ENCODE results near the gene CLIC5. TPM values are rescaled to one million over a fixed set of nuclear protein-coding genes. Genes with fewer than 3 reads are reported as not detected.

Gene CLIC5
- polyA plus RNA-seq, 1 donor from 2014 or later = 0.22 TPM

DNA sequence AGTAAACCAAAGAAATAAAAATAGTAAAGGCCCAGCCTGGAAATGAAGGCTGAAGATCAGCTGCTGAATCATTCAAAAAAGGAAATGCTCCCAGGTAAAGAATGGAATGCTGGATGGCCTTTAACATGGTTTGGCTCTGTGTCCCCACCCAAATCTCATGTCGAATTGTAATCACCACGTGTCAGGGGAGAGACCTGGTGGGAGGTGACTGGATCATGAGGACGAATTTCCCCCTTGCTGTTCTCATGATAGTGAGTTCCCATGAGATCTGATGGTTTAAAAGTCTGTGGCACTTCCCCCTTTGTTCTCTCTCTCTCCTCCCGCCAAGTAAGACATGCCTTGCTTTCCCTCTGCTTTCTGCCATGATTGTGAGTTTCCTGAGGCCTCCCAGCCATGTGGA is 9.9 kb upstream of the CLIC5 start:
- Histone ChIP-seq H3K36me3 (ENCODE audit: insufficient read depth, low read length) (no peaks in the 10 kb centered on the region), H3K4me3 (ENCODE audit: low read length) (no peak overlapping the region), H3K9me2 (ENCODE audit: insufficient read depth, low read length) (no peaks in the 10 kb centered on the region), H3F3A (ENCODE audit: insufficient read depth, low read length, poor library complexity, severe bottlenecking) (no peaks in the 10 kb centered on the region), H3K4me2 (ENCODE audit: low read length) (no peak overlapping the region), H3K9ac (ENCODE audit: low read length) (no peak overlapping the region), H3K27ac (ENCODE audit: low read length) (no peak overlapping the region), H3K27me3 (ENCODE audit: insufficient read depth, low read depth, low read length) (no peaks in the 10 kb centered on the region), H3K9me3 (ENCODE audit: low read length) (no peaks in the 10 kb centered on the region), H4K20me1 (ENCODE audit: insufficient read depth) (no peaks in the 10 kb centered on the region), H3K79me2 (replicated peaks; ENCODE audit: insufficient read depth, low read length) (no peaks in the 10 kb centered on the region), H2AFZ (ENCODE audit: low read depth, low read length) (no peak overlapping the region)
- no peak for TF ChIP-seq CTCF (IDR thresholded peaks at IDR 0.05; ENCODE audit: poor library complexity, severe bottlenecking)
- no peak for TF ChIP-seq RAD21 (conservative IDR thresholded peaks at IDR 0.05)
- TF ChIP-seq EP300 (conservative IDR thresholded peaks at IDR 0.05; ENCODE audit: poor library complexity, severe bottlenecking) = no peak
- no peak for TF ChIP-seq POLR2AphosphoS5 (IDR thresholded peaks at IDR 0.05)
- no peak for TF ChIP-seq MXI1 (conservative IDR thresholded peaks at IDR 0.05; ENCODE audit: poor library complexity, severe bottlenecking)
- no peak for TF ChIP-seq SMC3 (conservative IDR thresholded peaks at IDR 0.05; ENCODE audit: poor library complexity)
- no peak for TF ChIP-seq TAF1 (IDR thresholded peaks at IDR 0.05; ENCODE audit: low read depth)
- TF ChIP-seq, protein P1, sequence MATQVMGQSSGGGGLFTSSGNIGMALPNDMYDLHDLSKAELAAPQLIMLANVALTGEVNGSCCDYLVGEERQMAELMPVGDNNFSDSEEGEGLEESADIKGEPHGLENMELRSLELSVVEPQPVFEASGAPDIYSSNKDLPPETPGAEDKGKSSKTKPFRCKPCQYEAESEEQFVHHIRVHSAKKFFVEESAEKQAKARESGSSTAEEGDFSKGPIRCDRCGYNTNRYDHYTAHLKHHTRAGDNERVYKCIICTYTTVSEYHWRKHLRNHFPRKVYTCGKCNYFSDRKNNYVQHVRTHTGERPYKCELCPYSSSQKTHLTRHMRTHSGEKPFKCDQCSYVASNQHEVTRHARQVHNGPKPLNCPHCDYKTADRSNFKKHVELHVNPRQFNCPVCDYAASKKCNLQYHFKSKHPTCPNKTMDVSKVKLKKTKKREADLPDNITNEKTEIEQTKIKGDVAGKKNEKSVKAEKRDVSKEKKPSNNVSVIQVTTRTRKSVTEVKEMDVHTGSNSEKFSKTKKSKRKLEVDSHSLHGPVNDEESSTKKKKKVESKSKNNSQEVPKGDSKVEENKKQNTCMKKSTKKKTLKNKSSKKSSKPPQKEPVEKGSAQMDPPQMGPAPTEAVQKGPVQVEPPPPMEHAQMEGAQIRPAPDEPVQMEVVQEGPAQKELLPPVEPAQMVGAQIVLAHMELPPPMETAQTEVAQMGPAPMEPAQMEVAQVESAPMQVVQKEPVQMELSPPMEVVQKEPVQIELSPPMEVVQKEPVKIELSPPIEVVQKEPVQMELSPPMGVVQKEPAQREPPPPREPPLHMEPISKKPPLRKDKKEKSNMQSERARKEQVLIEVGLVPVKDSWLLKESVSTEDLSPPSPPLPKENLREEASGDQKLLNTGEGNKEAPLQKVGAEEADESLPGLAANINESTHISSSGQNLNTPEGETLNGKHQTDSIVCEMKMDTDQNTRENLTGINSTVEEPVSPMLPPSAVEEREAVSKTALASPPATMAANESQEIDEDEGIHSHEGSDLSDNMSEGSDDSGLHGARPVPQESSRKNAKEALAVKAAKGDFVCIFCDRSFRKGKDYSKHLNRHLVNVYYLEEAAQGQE (IDR thresholded peaks at IDR 0.05; ENCODE audit: borderline replicate concordance) = no peak
- TF ChIP-seq EZH2 (IDR thresholded peaks at IDR 0.05; ENCODE audit: borderline replicate concordance, insufficient read depth, low read length, poor library complexity, severe bottlenecking) = no peak

GRCh38 chr6:46024124-46024769 is 8.6 kb upstream of the CLIC5 start:
- H4K20me1 ChIP-seq (ENCODE audit: insufficient read depth) = no peaks in the 10 kb centered on the region
- H3K27me3 ChIP-seq (ENCODE audit: insufficient read depth, low read depth, low read length) = no peaks in the 10 kb centered on the region
- no peak overlapping the region for H3K9ac ChIP-seq (ENCODE audit: low read length)
- H3K27ac ChIP-seq (ENCODE audit: low read length) = no peak overlapping the region
- H3K9me2 ChIP-seq (ENCODE audit: insufficient read depth, low read length) = no peaks in the 10 kb centered on the region
- H3K79me2 ChIP-seq (replicated peaks; ENCODE audit: insufficient read depth, low read length) = no peaks in the 10 kb centered on the region
- no peak overlapping the region for H3K4me2 ChIP-seq (ENCODE audit: low read length)
- no peaks in the 10 kb centered on the region for H3K9me3 ChIP-seq (ENCODE audit: low read length)
- no peaks in the 10 kb centered on the region for H3F3A ChIP-seq (ENCODE audit: insufficient read depth, low read length, poor library complexity, severe bottlenecking)
- TF ChIP-seq SMC3 (conservative IDR thresholded peaks at IDR 0.05; ENCODE audit: poor library complexity) (no peak), RAD21 (conservative IDR thresholded peaks at IDR 0.05) (no peak), EP300 (conservative IDR thresholded peaks at IDR 0.05; ENCODE audit: poor library complexity, severe bottlenecking) (no peak), POLR2AphosphoS5 (IDR thresholded peaks at IDR 0.05) (no peak), EZH2 (IDR thresholded peaks at IDR 0.05; ENCODE audit: borderline replicate concordance, insufficient read depth, low read length, poor library complexity, severe bottlenecking) (no peak), CTCF (IDR thresholded peaks at IDR 0.05; ENCODE audit: poor library complexity, severe bottlenecking) (no peak), TAF1 (IDR thresholded peaks at IDR 0.05; ENCODE audit: low read depth) (no peak), MXI1 (conservative IDR thresholded peaks at IDR 0.05; ENCODE audit: poor library complexity, severe bottlenecking) (no peak)
- TF ChIP-seq, protein P1 (IDR thresholded peaks at IDR 0.05; ENCODE audit: borderline replicate concordance) = no peak
- no peak overlapping the region for H2AFZ ChIP-seq (ENCODE audit: low read depth, low read length)
- no peaks in the 10 kb centered on the region for H3K36me3 ChIP-seq (ENCODE audit: insufficient read depth, low read length)
- no peak overlapping the region for H3K4me3 ChIP-seq (ENCODE audit: low read length)
